Activated B cell treated with CpG ODN at 0.5 μM for 24 hours (primary cell): ENCODE data around the gene INF2. TPM values are rescaled to one million over a fixed set of nuclear protein-coding genes. Genes with fewer than 3 reads are reported as not detected.

ENCODE experiments used
- ATAC-seq: fragments of 200-7000 bp; cut with Tn5 transposase; one replicate; pipeline ENCODE4 v1.10.0; 2021; ENCODE audit warnings: low read depth, mild to moderate bottlenecking, moderate library complexity
- CTCF ChIA-PET: fragments of 350-600 bp; sonication (Branson Sonifier 250); formaldehyde crosslinking; loops from one replicate; lab custom pipeline; 2021; ENCODE audit warnings: antibody characterized with exemption; lab: Charles Lee
- POLR2A ChIA-PET: fragments of 350-600 bp; sonication (Branson Sonifier 250); formaldehyde crosslinking; loops from one replicate; lab custom pipeline; 2021; ENCODE audit warnings: antibody characterized with exemption; lab: Charles Lee
- DNase-seq: peaks from one replicate; pipeline ENCODE4 v3.0.0; 2022
- H3K27ac Mint-ChIP-seq: one replicate; pipeline ENCODE4 v1.8.0; 2020; ENCODE audit warnings: mixed read lengths
- H3K27me3 Mint-ChIP-seq: one replicate; pipeline ENCODE4 v1.8.0; 2021; ENCODE audit warnings: mixed read lengths
- H3K36me3 Mint-ChIP-seq: one replicate; pipeline ENCODE4 v1.8.0; 2021; ENCODE audit warnings: low read depth, mixed read lengths
- H3K4me1 Mint-ChIP-seq: one replicate; pipeline ENCODE4 v1.8.0; 2021; ENCODE audit warnings: mixed read lengths
- H3K4me3 Mint-ChIP-seq: one replicate; pipeline ENCODE4 v1.8.0; 2020; ENCODE audit warnings: mild to moderate bottlenecking, mixed read lengths
- H3K9me3 Mint-ChIP-seq: one replicate; pipeline ENCODE4 v1.8.0; 2020; ENCODE audit warnings: mixed read lengths
- CTCF ChIP-seq: fragments of 200-600 bp; IDR thresholded peaks from one replicate; pipeline ENCODE4 v1.8.0; 2022; ENCODE audit warnings: antibody characterized with exemption, mild to moderate bottlenecking
- intact Hi-C: fragments of 100-400 bp; cut with micrococcal nuclease; formaldehyde crosslinking; loops from one replicate; pipeline ENCODE4 v1.15.1; 2024
- total RNA-seq: library from RNA; stranded (reverse); gene quantifications from 2 replicates; pipeline ENCODE4 v1.2.3, GENCODE V29; 2022

Gene INF2
- total RNA-seq, 1 donor from 2014 or later: 47.2 TPM

GRCh38 chr14:104684449-104684821 lies 5.0 kb upstream of the INF2 start:
- H3K27me3 Mint-ChIP-seq: no peaks in the 10 kb centered on the region
- CTCF ChIA-PET: no interaction called here
- peaks cover 68% of the 10 kb centered on the region for H3K4me1 Mint-ChIP-seq
- no peaks in the 10 kb centered on the region for H3K9me3 Mint-ChIP-seq
- POLR2A ChIA-PET: interaction anchor here (1.0 to 1.3 kb wide), 2 partner anchors 24 to 27 kb away, joined by 6 to 19 read pairs; no protein-coding TSS in a partner anchor
- H3K36me3 Mint-ChIP-seq: no peaks in the 10 kb centered on the region
- ATAC-seq (no peak), DNase-seq (no peak)
- TF ChIP-seq CTCF: no peak
- no peak overlapping the region for H3K4me3 Mint-ChIP-seq
- intact Hi-C loops: loop anchor here (10.0 kb wide), 1 partner anchor 240 kb away; the partner anchor contains the start of gene PLD4
- H3K27ac Mint-ChIP-seq: no peak overlapping the region

GRCh38 chr14:104685216-104685997 lies 4.0 kb upstream of the INF2 start:
- Mint-ChIP-seq H3K4me1 (peaks cover 63% of the 10 kb centered on the region), H3K36me3 (no peaks in the 10 kb centered on the region), H3K9me3 (no peaks in the 10 kb centered on the region), H3K4me3 (no peak overlapping the region), H3K27ac (no peak overlapping the region), H3K27me3 (no peaks in the 10 kb centered on the region)
- intact Hi-C loops: loop anchor here (10.0 kb wide), 1 partner anchor 239 kb away; the partner anchor contains the start of gene PLD4
- ATAC-seq: no peak
- no peak for TF ChIP-seq CTCF
- CTCF ChIA-PET: no interaction called here
- no peak for DNase-seq
- POLR2A ChIA-PET: interaction anchor here (0.8 to 1.3 kb wide), 3 partner anchors 19 to 28 kb away, joined by 3 to 19 read pairs (median 6); no protein-coding TSS in a partner anchor

GRCh38 chr14:104685998-104686610 lies 3.3 kb upstream of the INF2 start:
- DNase-seq (no peak), ATAC-seq (no peak)
- no peak overlapping the region for H3K4me3 Mint-ChIP-seq
- no peaks in the 10 kb centered on the region for H3K36me3 Mint-ChIP-seq
- no peaks in the 10 kb centered on the region for H3K9me3 Mint-ChIP-seq
- peaks cover 64% of the 10 kb centered on the region for H3K4me1 Mint-ChIP-seq
- intact Hi-C loops: loop anchor here (10.0 kb wide), 1 partner anchor 239 kb away; the partner anchor contains the start of gene PLD4
- POLR2A ChIA-PET: interaction anchor here (1.4 to 1.6 kb wide), 2 partner anchors 9 to 26 kb away, joined by 8 to 9 read pairs; no protein-coding TSS in a partner anchor
- H3K27me3 Mint-ChIP-seq: no peaks in the 10 kb centered on the region
- CTCF ChIA-PET: interaction anchor here (0.9 kb wide), 1 partner anchor 34 kb away, joined by 4 read pairs; no protein-coding TSS in a partner anchor
- TF ChIP-seq CTCF: no peak
- no peak overlapping the region for H3K27ac Mint-ChIP-seq

GRCh38 chr14:104686624-104687517 lies 2.5 kb upstream of the INF2 start:
- intact Hi-C loops: loop anchor here (10.0 kb wide), 1 partner anchor 238 kb away; the partner anchor contains the start of gene PLD4
- H3K4me3 Mint-ChIP-seq: peak overlapping the region; percentile 19
- POLR2A ChIA-PET: interaction anchor here (1.0 to 1.6 kb wide), 3 partner anchors 10 to 26 kb away, joined by 3 to 9 read pairs (median 8); no protein-coding TSS in a partner anchor
- ATAC-seq: no peak
- CTCF ChIA-PET: interaction anchor here (0.9 kb wide), 1 partner anchor 35 kb away, joined by 4 read pairs; no protein-coding TSS in a partner anchor
- DNase-seq: no peak
- H3K4me1 Mint-ChIP-seq: peaks cover 61% of the 10 kb centered on the region
- no peak for TF ChIP-seq CTCF
- H3K36me3 Mint-ChIP-seq: no peaks in the 10 kb centered on the region
- peak overlapping the region; percentile 35 for H3K27ac Mint-ChIP-seq
- no peaks in the 10 kb centered on the region for H3K9me3 Mint-ChIP-seq
- H3K27me3 Mint-ChIP-seq: no peaks in the 10 kb centered on the region
